ENCODE results near the gene P3H3. TPM values are rescaled to one million over a fixed set of nuclear protein-coding genes. Genes with fewer than 3 reads are reported as not detected.
"Not testable (repeated sequence)": the region's sequence is repeated elsewhere in the genome, so short reads cannot be mapped to it uniquely, and the experiment has no call there.

P3H3 gene
- total RNA-seq, 1 donor from 2014 or later = 1.4 TPM

GRCh38 chr12:6865307-6865706 is 37.1 kb downstream of the P3H3 start:
- DNase-seq (ENCODE audit: low spot score); ATAC-seq: not testable (repeated sequence)

DNA sequence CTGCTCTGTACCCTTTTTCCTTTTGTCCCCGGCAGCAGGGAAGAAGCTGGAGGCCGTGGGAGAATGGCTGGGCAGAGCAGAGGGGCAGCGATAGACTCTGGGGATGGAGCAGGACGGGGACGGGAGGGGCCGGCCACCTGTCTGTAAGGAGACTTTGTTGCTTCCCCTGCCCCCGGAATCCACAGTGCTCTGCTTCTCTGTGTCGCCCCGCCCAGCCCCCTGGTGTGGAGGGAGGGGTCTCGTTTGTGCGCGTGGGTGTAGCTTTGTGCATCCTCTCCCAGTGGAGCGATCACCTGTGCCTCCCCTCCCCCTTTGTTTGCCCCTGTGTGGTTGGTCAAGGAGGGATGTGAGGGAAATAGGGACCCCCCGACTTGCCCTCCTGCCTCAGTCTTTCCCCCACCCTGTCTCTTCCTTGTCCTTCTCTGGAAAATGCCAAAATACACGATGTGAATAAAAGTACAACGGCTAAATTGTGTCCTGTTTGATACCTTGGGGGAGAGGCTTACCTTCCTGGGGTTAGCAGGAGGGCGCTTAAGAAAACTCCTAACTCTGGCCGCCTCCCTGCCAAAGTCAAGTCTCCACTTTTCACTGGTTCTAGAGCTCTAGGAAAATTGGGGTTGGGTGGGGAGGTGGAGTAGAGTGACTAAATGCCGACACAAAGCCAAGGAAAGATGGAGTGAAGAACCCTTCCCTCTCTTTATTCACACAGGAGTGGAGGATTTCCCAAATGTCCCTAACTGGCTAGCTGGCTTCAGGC is 38.1 kb downstream of the P3H3 start:
- ATAC-seq (no peak), DNase-seq (ENCODE audit: low spot score) (no peak)

DNA sequence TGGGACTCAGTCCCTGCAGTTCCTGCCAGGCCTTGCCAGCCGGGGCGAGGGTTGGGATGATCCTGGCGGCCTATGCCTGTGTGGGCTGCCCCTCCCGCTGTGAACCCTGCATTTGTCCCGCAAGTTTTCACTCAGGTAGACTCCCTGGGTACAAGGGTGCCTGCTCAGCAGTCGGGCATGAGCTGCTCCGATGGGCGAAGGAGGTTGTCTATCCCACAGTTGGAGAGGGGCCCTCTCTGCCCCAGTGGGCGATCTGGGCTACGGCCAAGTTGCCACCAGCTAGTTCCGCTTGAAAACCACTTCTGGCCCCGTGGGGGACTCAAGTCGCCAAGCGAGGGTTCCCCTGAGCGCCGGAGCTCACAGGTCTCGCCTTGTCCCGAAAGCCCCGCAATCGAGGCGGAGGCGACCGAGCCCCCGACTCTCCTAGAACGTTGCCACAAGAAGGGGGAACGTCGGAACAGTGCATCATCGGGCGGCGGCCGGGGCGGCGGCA is 38.8 kb downstream of the P3H3 start:
- DNase-seq (ENCODE audit: low spot score) = peak; percentile 86
- ATAC-seq = peak; percentile 70

DNA sequence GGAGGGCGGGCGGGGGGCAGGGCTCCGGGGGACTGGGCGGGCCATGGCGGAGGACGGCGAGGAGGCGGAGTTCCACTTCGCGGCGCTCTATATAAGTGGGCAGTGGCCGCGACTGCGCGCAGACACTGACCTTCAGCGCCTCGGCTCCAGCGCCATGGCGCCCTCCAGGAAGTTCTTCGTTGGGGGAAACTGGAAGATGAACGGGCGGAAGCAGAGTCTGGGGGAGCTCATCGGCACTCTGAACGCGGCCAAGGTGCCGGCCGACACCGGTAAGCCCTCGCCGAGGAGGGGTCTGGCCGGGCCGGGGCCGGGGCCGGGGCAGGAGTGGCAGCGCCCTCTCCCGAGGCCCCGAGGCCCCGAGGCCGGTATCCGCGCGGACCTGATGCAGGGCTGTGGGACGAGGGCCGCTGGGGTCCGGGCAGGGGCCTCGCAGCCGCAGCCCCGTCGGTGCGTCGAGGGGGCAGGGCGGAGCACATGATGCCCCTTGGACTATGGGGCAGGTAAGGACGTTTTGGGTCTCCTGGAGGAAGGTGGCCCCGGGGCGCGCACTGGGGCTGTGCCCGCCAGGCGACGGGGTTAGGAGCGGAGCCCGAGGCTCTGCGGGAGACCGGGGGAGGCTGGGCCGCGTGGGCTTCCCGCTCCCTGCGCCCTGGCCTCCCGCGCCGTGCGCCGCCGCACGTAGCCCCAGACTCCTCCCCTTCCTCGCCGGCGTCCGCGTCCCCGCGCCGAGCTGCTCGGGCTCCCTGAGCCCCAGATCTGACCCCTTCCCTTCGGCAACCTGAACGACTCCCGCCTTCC is 39.4 kb downstream of the P3H3 start, which contains the start of gene TPI1:
TPI1 (plus strand) TSS at position 119 of the 798 bp plus-strand sequence; CDS start at position 155, 36 bp downstream.
- peak; percentile 83 for ATAC-seq
- peak; percentile 69 for DNase-seq (ENCODE audit: low spot score)

DNA sequence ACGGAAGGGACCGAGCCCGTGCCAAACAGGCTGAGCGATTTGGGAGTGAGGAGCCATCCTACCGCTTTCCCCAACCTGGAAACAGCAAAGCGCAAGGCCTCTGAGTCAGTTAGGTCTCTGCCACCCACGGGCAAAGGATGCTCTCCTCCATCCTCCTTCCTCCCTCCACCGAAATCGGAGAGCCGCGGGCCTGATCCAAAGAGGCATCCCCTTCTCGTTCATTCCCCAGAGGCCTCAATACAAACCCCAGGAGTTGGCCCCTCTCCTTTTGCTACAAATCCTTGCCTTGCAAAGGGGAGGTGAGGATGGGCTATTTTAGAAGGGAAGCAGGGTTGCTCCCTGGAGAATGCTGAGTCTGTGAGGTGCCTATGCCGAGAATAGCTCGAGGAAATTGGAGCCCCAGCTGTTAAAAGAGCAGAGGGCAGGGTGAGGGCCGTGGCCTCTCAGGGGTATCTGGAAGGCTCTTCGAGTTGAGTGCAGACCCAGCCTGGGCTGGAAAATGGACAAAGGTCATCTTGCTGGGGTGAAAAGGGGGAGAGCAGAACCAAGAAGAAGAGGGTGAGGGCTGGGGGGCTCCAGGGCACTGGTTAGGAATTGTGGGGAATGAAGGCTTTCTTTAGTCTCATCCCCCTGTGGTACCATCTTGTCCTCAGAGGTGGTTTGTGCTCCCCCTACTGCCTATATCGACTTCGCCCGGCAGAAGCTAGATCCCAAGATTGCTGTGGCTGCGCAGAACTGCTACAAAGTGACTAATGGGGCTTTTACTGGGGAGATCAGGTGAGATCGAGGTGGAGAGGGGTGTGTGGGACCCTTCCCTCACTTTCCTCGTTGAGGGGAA is 40.2 kb downstream of the P3H3 start:
- no peak for ATAC-seq
- DNase-seq (ENCODE audit: low spot score) = no peak

- DNase-seq (ENCODE audit: low spot score) = peak; percentile 78
- ATAC-seq = peak; percentile 20
Measured at GRCh38 chr12:6869049-6870021, 41.1 kb downstream of the P3H3 start.

DNA sequence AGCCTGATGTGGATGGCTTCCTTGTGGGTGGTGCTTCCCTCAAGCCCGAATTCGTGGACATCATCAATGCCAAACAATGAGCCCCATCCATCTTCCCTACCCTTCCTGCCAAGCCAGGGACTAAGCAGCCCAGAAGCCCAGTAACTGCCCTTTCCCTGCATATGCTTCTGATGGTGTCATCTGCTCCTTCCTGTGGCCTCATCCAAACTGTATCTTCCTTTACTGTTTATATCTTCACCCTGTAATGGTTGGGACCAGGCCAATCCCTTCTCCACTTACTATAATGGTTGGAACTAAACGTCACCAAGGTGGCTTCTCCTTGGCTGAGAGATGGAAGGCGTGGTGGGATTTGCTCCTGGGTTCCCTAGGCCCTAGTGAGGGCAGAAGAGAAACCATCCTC is 42.1 kb downstream of the P3H3 start:
- not testable (repeated sequence) for ATAC-seq; DNase-seq (ENCODE audit: low spot score)

GRCh38 chr12:6871052-6871957 is 43.1 kb downstream of the P3H3 start:
- DNase-seq (ENCODE audit: low spot score) (no peak), ATAC-seq (no peak)

DNA sequence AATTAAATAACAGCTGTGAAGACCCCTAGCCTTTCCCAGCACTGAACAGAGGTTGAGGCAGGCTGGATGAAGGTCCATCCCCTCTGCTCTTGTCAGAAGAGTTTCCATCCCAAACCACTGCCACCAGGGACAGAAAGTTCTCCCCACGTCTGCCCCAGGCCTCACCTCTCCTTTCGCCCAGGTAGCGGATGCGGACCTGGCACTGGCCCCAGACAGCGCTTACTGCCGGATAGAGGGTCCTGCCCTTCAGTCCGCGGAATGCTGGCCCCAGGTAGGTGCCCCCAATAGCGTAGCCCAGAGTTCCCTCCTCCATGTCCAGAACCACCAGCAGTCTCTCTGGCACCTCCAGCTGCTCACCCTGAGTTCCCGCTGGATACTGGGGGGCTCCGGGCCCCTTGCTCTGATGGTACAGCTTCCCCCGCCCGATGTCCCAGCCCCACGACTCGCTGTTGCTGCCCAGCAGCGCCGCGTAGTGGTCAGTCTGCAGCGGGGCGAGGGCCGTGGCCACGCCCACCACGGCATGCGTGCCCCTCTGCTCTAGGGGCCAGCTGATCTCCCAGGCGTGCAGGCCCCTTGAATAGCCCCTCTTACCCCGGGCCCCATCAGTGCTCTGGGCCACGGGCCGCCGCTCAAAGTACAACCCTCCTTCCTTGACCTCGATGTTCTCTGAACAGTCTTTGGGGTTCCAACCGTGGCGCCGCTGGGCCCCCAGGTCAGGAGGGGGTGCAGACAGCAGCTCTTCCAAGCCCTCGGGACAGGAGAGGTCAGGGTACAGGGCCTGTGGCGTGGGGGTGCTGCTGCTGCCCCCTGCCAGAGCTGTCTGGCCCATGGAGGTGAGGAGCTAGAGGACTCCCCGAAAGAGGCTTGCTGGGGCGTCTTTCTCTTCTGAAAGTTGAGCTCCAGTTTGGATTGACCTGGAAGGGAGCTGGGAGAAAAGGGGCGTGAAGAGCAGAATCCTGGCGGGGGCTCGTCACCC is 44.2 kb downstream of the P3H3 start:
- ATAC-seq = peak; percentile 73
- peak; percentile 84 for DNase-seq (ENCODE audit: low spot score)

- ATAC-seq (peak; percentile 89), DNase-seq (ENCODE audit: low spot score) (peak; percentile 99)
Measured at GRCh38 chr12:6873094-6874014, 45.1 kb downstream of the P3H3 start, which contains the start of gene SPSB2. SPSB2 (minus strand) TSS chr12:6873303; CDS start chr12:6872901, 402 bp downstream.

GRCh38 chr12:6874015-6874368 is 45.8 kb downstream of the P3H3 start:
- not testable (repeated sequence) for ATAC-seq; DNase-seq (ENCODE audit: low spot score)

DNA sequence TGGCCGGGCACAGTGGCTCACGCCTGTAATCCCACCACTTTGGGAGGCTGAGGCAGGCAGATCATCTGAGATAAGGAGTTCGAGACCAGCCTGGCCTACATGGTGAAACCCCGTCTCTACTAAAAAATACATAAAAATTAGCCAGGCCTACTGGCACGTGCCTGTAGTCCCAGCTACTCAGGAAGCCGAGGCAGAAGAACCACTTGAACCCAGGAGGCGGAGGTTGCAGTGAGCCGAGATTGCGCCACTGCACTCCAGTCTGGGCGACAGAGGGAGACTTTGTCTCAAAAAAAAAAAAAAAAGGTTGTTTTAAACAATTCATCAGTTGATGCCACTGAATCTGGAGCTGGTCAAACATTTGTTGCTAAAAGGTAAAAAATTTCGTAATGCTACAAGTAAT is 51.6 kb downstream of the P3H3 start:
- ATAC-seq; DNase-seq (ENCODE audit: low spot score): not testable (repeated sequence)

DNA sequence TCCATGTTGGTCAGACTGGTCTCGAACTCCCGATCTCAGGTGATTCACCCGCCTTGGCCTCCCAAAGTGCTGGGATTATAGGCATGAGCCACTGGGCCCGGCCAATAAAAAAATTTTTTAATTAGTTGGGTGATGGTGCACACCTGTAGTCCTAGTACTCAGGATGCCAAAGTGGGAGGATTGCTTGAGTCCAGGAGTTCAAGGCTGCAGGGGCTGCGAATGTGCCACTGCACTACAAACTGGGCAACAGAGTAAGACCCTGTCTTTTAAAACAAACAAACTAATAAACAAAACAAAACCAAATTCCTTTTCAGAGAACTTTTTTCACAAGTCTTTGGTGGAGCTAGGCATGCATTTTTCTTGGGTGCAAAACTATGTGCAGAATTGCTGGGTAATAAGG is 55.0 kb downstream of the P3H3 start:
- ATAC-seq = no peak
- DNase-seq (ENCODE audit: low spot score) = no peak

DNA sequence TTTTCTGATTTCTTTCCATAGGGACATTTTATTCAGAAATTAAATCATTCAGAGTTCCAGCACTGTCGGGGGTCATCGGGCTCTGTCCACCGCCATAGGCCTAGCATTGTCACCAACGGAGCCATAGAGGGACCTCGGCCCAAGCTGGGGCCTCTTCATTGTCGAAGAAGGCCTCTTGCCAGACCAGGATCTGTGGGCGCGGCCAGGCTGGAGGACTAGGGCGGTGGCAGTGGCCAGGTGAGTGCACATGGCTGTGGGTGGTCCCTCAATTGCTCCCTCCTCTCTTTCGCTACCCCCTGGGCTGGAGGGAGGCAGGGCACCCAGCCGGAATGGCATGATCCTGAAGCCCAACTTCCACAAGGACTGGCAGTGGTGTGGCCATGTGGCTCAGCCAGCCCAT is 55.5 kb downstream of the P3H3 start:
- no peak for ATAC-seq
- no peak for DNase-seq (ENCODE audit: low spot score)

- ATAC-seq (no peak), DNase-seq (ENCODE audit: low spot score) (no peak)
Measured at GRCh38 chr12:6884539-6884938, 56.3 kb downstream of the P3H3 start.

Measured in left lobe of liver (tissue), 2 donors.